Mesenteric fat pad (tissue), 1 donor: ENCODE data around the gene RPAIN. TPM values are rescaled to one million over a fixed set of nuclear protein-coding genes. Genes with fewer than 3 reads are reported as not detected.

ENCODE experiments used
- total RNA-seq: library from RNA; stranded (reverse); fragmentation: NEBNext Ultra II Directional; extraction: Animal tissue kit (Norgen Biotek cat#: 25700); gene quantifications from one replicate; pipeline ENCODE4 v1.2.1, GENCODE V29; 2021
- donor health status: DM: yes; HTN: yes; CAD: no.

The RPAIN gene
- total RNA-seq, 1 donor from 2014 or later = 32.1 TPM

Other genes with a start within 250 kb of the RPAIN start
- gene ZNF594, start 228.3 kb upstream of the RPAIN start, total RNA-seq = 2.8 TPM
- gene SCIMP, start 185.3 kb upstream of the RPAIN start, total RNA-seq = 7.6 TPM
- gene RABEP1, start 137.9 kb upstream of the RPAIN start, total RNA-seq = 65.7 TPM
- 59.5 TPM for gene NUP88, start 520 bp upstream of the RPAIN start, total RNA-seq
- 110 TPM for gene C1QBP, start 19.0 kb downstream of the RPAIN start, total RNA-seq
- 14.5 TPM for gene DHX33, start 48.8 kb downstream of the RPAIN start, total RNA-seq
- 73.4 TPM for gene DERL2, start 66.0 kb downstream of the RPAIN start, total RNA-seq
- 12.9 TPM for gene MIS12, start 66.4 kb downstream of the RPAIN start, total RNA-seq
- gene NLRP1, start 164.3 kb downstream of the RPAIN start, total RNA-seq = 23.8 TPM